ENCODE measurements around the gene CHAF1A.

The CHAF1A gene

GRCh38 chr19:4456843-4457653 is 54.6 kb downstream of the CHAF1A start:
- TF ChIP-seq CTCF (IDR thresholded peaks at IDR 0.05; ENCODE audit: extremely low read depth, missing control alignments) = no peak
- DNase-seq (ENCODE audit: low spot score) = peak; percentile 87

- no peak for TF ChIP-seq CTCF (IDR thresholded peaks at IDR 0.05; ENCODE audit: extremely low read depth, missing control alignments)
- DNase-seq (ENCODE audit: low spot score) = peak; percentile 98
These were observed 55.4 kb downstream of the CHAF1A start, which contains the start of gene UBXN6 for GRCh38 chr19:4457654-4458395. Gene UBXN6, minus strand, starts transcription at chr19:4457794. Its CDS starts 97 bp downstream, at chr19:4457697.

GRCh38 chr19:4464815-4465581 is 62.6 kb downstream of the CHAF1A start:
- no peak for DNase-seq (ENCODE audit: low spot score)
- no peak for TF ChIP-seq CTCF (IDR thresholded peaks at IDR 0.05; ENCODE audit: extremely low read depth, missing control alignments)

- no peak for TF ChIP-seq CTCF (IDR thresholded peaks at IDR 0.05; ENCODE audit: extremely low read depth, missing control alignments)
These were observed 65.4 kb downstream of the CHAF1A start for GRCh38 chr19:4467835-4468234.

GRCh38 chr19:4471403-4472173 is 69.1 kb downstream of the CHAF1A start:
- no peak for TF ChIP-seq CTCF (IDR thresholded peaks at IDR 0.05; ENCODE audit: extremely low read depth, missing control alignments)
- peak; percentile 99 for DNase-seq (ENCODE audit: low spot score)

More at GRCh38 chr19:4467835-4468234, 65.4 kb downstream of the CHAF1A start:
- no peak for DNase-seq (ENCODE audit: low spot score)

GRCh38 chr19:4472174-4472974 is 69.9 kb downstream of the CHAF1A start, which contains the start of gene HDGFL2:
Gene HDGFL2, plus strand, starts transcription at chr19:4472297. Its CDS starts 54 bp downstream, at chr19:4472351.
- no peak for DNase-seq (ENCODE audit: low spot score)
- no peak for TF ChIP-seq CTCF (IDR thresholded peaks at IDR 0.05; ENCODE audit: extremely low read depth, missing control alignments)
